ENCODE results near the gene MYCBPAP. TPM values are rescaled to one million over a fixed set of nuclear protein-coding genes. Genes with fewer than 3 reads are reported as not detected.

MYCBPAP gene
- total RNA-seq, 4 donors from 2014 or later, result 1.3 to 1.8 TPM; not detected in 2

- TF ChIP-seq CTCF (IDR thresholded peaks at IDR 0.05; ENCODE audit: low read depth), result no peak
These were observed 44.1 kb upstream of the MYCBPAP start for GRCh38 chr17:50464121-50464520.

- TF ChIP-seq CTCF (IDR thresholded peaks at IDR 0.05; ENCODE audit: low read depth), result no peak
These were observed 43.5 kb upstream of the MYCBPAP start for GRCh38 chr17:50464736-50465135.

- TF ChIP-seq CTCF (IDR thresholded peaks at IDR 0.05; ENCODE audit: low read depth), result no peak
These were observed 43.1 kb upstream of the MYCBPAP start for GRCh38 chr17:50465171-50465570.

- TF ChIP-seq CTCF (IDR thresholded peaks at IDR 0.05; ENCODE audit: low read depth), result no peak
These were observed 42.6 kb upstream of the MYCBPAP start for GRCh38 chr17:50465635-50466034.

GRCh38 chr17:50466371-50467113 lies 41.7 kb upstream of the MYCBPAP start:
- TF ChIP-seq CTCF (IDR thresholded peaks at IDR 0.05; ENCODE audit: low read depth), result no peak

- TF ChIP-seq CTCF (IDR thresholded peaks at IDR 0.05; ENCODE audit: low read depth), result no peak
These were observed 41.0 kb upstream of the MYCBPAP start for GRCh38 chr17:50467114-50467854.

GRCh38 chr17:50467855-50468303 lies 40.4 kb upstream of the MYCBPAP start:
- TF ChIP-seq CTCF (IDR thresholded peaks at IDR 0.05; ENCODE audit: low read depth), result no peak

Measured in subcutaneous adipose tissue (tissue), 4 donors.